ENCODE measurements around the gene DEFB114.

GRCh38 chr6:49918787-49919186 lies 45.2 kb downstream of the DEFB114 start:
- TF ChIP-seq, protein P1, sequence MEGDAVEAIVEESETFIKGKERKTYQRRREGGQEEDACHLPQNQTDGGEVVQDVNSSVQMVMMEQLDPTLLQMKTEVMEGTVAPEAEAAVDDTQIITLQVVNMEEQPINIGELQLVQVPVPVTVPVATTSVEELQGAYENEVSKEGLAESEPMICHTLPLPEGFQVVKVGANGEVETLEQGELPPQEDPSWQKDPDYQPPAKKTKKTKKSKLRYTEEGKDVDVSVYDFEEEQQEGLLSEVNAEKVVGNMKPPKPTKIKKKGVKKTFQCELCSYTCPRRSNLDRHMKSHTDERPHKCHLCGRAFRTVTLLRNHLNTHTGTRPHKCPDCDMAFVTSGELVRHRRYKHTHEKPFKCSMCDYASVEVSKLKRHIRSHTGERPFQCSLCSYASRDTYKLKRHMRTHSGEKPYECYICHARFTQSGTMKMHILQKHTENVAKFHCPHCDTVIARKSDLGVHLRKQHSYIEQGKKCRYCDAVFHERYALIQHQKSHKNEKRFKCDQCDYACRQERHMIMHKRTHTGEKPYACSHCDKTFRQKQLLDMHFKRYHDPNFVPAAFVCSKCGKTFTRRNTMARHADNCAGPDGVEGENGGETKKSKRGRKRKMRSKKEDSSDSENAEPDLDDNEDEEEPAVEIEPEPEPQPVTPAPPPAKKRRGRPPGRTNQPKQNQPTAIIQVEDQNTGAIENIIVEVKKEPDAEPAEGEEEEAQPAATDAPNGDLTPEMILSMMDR (IDR thresholded peaks at IDR 0.05) = no peak
- TF ChIP-seq POLR2A (IDR thresholded peaks at IDR 0.05) (no peak), POLR2AphosphoS5 (IDR thresholded peaks at IDR 0.05) (no peak)
